K562 (cell line): Measurements from ENCODE around the gene PDE9A. TPM values are rescaled to one million over a fixed set of nuclear protein-coding genes. Genes with fewer than 3 reads are reported as not detected.

Experiments used
- ATAC-seq: fragments of 200-7000 bp; cut with Tn5 transposase; 3 replicates; pipeline ENCODE4 v1.9.1; 2020; ENCODE audit warnings: moderate library complexity
- BruUV-seq: library from RNA; stranded (reverse); fragments of 400-500 nt; replicated peaks from 2 replicates; lab custom pipeline; 2021; lab: Mats Ljungman, UMichigan
- CTCF ChIA-PET: fragments of 300-600 bp; formaldehyde crosslinking; extraction: SDS; loops from one replicate; lab custom pipeline; 2021; ENCODE audit warnings: low intra/inter-chr PET ratio; lab: Yijun Ruan, JAX
- POLR2A ChIA-PET: fragments of 300-600, 350-650 bp; sonication (Branson Sonifier 250); formaldehyde crosslinking; extraction: SDS; loops from one replicate; lab custom pipeline; 2021; ENCODE audit warnings: antibody characterized with exemption, inconsistent platforms; lab: Yijun Ruan, JAX
- DNase-seq, 4 experiments: peaks; one replicate each; pipeline versions ENCODE4 v3.0.0 to v3.0.0-alpha.2; 2011 to 2018; ENCODE audit warnings: low spot score in 3 of 4, mixed read lengths in 3 of 4; ENCODE audit errors: extremely low read depth in 1 of 4
- FAIRE-seq: peaks from 2 replicates; lab custom pipeline; 2011; peaks lifted over from hg19 to GRCh38; lab: Jason Lieb, UNC
- H2AFZ ChIP-seq: 2 replicates; pipeline ENCODE4 v1.6.0; 2011; ENCODE audit warnings: low read depth, low read length, control low read depth, inconsistent platforms
- H3K27ac ChIP-seq: fragments of 200-600 bp; 3 replicates; pipeline ENCODE4 v1.8.0; 2011; ENCODE audit warnings: low read depth, mild to moderate bottlenecking, control low read depth, inconsistent platforms, low read length, moderate library complexity, mixed read lengths; ENCODE audit errors: extremely low read depth
- H3K27me3 ChIP-seq, 2 experiments: fragments of 300-600 bp in 1 of 2; 2 replicates in 1 of 2; 3 replicates in 1 of 2; pipeline versions ENCODE4 v1.6.0 to v1.8.0; 2011; ENCODE audit warnings: inconsistent platforms in 2 of 2, low read length in 2 of 2, mild to moderate bottlenecking in 1 of 2, mixed read lengths in 1 of 2, moderate library complexity in 1 of 2; ENCODE audit not compliant: control insufficient read depth in 2 of 2, insufficient read depth in 2 of 2
- H3K36me3 ChIP-seq: fragments of 300-600 bp; 3 replicates; pipeline ENCODE4 v1.8.0; 2011; ENCODE audit warnings: mild to moderate bottlenecking, low read length, inconsistent platforms; ENCODE audit not compliant: control insufficient read depth, insufficient read depth
- H3K4me1 ChIP-seq, 2 experiments: fragments of 200-600 bp in 1 of 2; replicated peaks in 1 of 2; 2 replicates in 1 of 2; 3 replicates in 1 of 2; pipeline versions ENCODE4 v1.5.1 to v1.8.0; 2011; ENCODE audit warnings: inconsistent platforms in 2 of 2, low read length in 2 of 2, mild to moderate bottlenecking in 1 of 2, mixed read lengths in 1 of 2, moderate library complexity in 1 of 2; ENCODE audit not compliant: control insufficient read depth in 2 of 2, insufficient read depth in 2 of 2
- H3K4me2 ChIP-seq: 2 replicates; pipeline ENCODE4 v1.6.1; 2011; ENCODE audit warnings: low read length, control low read depth, inconsistent platforms, mixed read lengths; ENCODE audit not compliant: insufficient read depth
- H3K4me3 ChIP-seq: fragments of 200-600 bp; sonication (generic), shearing (Covaris generic); 2 replicates; pipeline ENCODE4 v1.5.1; 2016; ENCODE audit warnings: control low read depth, inconsistent platforms
- H3K79me2 ChIP-seq: fragments of 200-600 bp; 3 replicates; pipeline ENCODE4 v1.8.0; 2011; ENCODE audit warnings: low read length, inconsistent platforms; ENCODE audit not compliant: control insufficient read depth, insufficient read depth
- H3K9ac ChIP-seq, 2 experiments: 2 replicates each; pipeline versions ENCODE4 v1.6.0 to v1.6.1; 2011; ENCODE audit warnings: low read depth in 2 of 2, low read length in 2 of 2, control low read depth in 1 of 2, inconsistent platforms in 1 of 2, mild to moderate bottlenecking in 1 of 2, mixed read lengths in 1 of 2; ENCODE audit not compliant: insufficient read depth in 1 of 2
- H3K9me1 ChIP-seq: one replicate; pipeline ENCODE4 v1.6.0; 2011; ENCODE audit warnings: inconsistent platforms, mild to moderate bottlenecking, low read length, moderate library complexity; ENCODE audit not compliant: control insufficient read depth, insufficient read depth
- H3K9me3 ChIP-seq: replicated peaks from 2 replicates; pipeline ENCODE4 v1.5.1; 2011; ENCODE audit warnings: low read depth, low read length, inconsistent platforms; ENCODE audit not compliant: control insufficient read depth, insufficient read depth
- H4K20me1 ChIP-seq: replicated peaks from 2 replicates; pipeline ENCODE4 v1.6.1; 2011; ENCODE audit warnings: low read length, inconsistent platforms, mixed read lengths; ENCODE audit not compliant: control insufficient read depth, insufficient read depth
- BRD4 ChIP-seq: fragments of 200-600 bp; sonication (generic); IDR thresholded peaks from 2 replicates; pipeline ENCODE4 v1.6.1; 2017; ENCODE audit warnings: inconsistent platforms
- CBX5 ChIP-seq: IDR thresholded peaks from 2 replicates; pipeline ENCODE4 v1.6.1; 2014; ENCODE audit warnings: low read depth, borderline replicate concordance
- ETV5 ChIP-seq: sonication (generic); formaldehyde crosslinking; IDR thresholded peaks from 2 replicates; pipeline ENCODE4 v1.4.0; 2020; ENCODE audit warnings: low read depth, mild to moderate bottlenecking, missing genetic modification reagents
- HEY1 ChIP-seq: fragments of 250-450 bp; sonication (Bioruptor Pico); IDR thresholded peaks from 2 replicates; pipeline ENCODE4 v1.5.0; 2020; ENCODE audit warnings: mild to moderate bottlenecking, moderate library complexity, borderline replicate concordance
- HLTF ChIP-seq: fragments of 450-650 bp; IDR thresholded peaks from 2 replicates; pipeline ENCODE4 v1.6.1; 2016
- MCM3 ChIP-seq: fragments of 450-650 bp; IDR thresholded peaks from 2 replicates; pipeline ENCODE4 v1.6.1; 2016
- MLLT1 ChIP-seq, 2 experiments: fragments of 450-650 bp; IDR thresholded peaks; 2 replicates each; pipeline ENCODE4 v1.6.1; 2016
- POLR2H ChIP-seq: IDR thresholded peaks from 2 replicates; pipeline ENCODE4 v1.6.1; 2016; ENCODE audit warnings: missing genetic modification characterization, low read depth, mild to moderate bottlenecking, control low read depth, missing compliant biosample characterization, moderate library complexity
- PRPF4 ChIP-seq: fragments of 200-400 bp; formaldehyde crosslinking; IDR thresholded peaks from one replicate; pipeline ENCODE4 v1.6.1; 2017; ENCODE audit warnings: low read length, low read depth, mild to moderate bottlenecking; ENCODE audit not compliant: insufficient read depth, poor library complexity, severe bottlenecking
- RAD21 ChIP-seq, 2 experiments: fragments of 250-450 bp in 1 of 2; fragments of 450-650 bp in 1 of 2; sonication (Bioruptor Pico) in 1 of 2; formaldehyde crosslinking in 1 of 2; IDR thresholded peaks in 1 of 2; conservative IDR thresholded peaks in 1 of 2; 2 replicates each; pipeline versions ENCODE4 v1.4.0 to v1.8.0; 2020 to 2022; ENCODE audit warnings: mild to moderate bottlenecking in 2 of 2, moderate library complexity in 1 of 2
- SMC3 ChIP-seq: conservative IDR thresholded peaks from 2 replicates; pipeline ENCODE4 v1.6.1; 2011; ENCODE audit warnings: low read depth, low read length, improper control_type of control experiment; ENCODE audit not compliant: insufficient read depth
- SPI1 ChIP-seq: IDR thresholded peaks from 2 replicates; pipeline ENCODE4 v1.6.1; 2011; ENCODE audit warnings: low read depth, low read length, control low read depth, borderline replicate concordance
- ZNF23 ChIP-seq: fragments of 250-450 bp; sonication (Bioruptor Pico); IDR thresholded peaks from 2 replicates; pipeline ENCODE4 v1.4.0; 2020; ENCODE audit warnings: mild to moderate bottlenecking
- WGBS: fragments of 100-300 bp; shearing (Covaris generic); methylation state at CpG from one replicate; pipeline ENCODE4 v1.1.6; 2016; ENCODE audit warnings: low coverage, mixed read lengths; ENCODE audit not compliant: insufficient coverage; ENCODE audit errors: missing lambda C conversion rate; 5-methylcytosine and 5-hydroxymethylcytosine counted together
- in situ Hi-C: fragments of 300-500 bp; cut with MboI; formaldehyde crosslinking; loops from 4 replicates; pipeline ENCODE4 v1.15.0; 2018; ENCODE audit warnings: inconsistent platforms, mixed read lengths
- intact Hi-C: fragments of 100-400 bp; cut with micrococcal nuclease; formaldehyde crosslinking; loops from 2 replicates; pipeline ENCODE4 v1.14.2; 2022
- polyA plus RNA-seq, 8 experiments: library from polyadenylated mRNA; depleted of rRNA in 4 of 8; stranded (reverse) in 5 of 8; unstranded in 3 of 8; fragments of >200 nt; fragmentation: Nextera tagmentation in 2 of 8; fragmentation: Illumina TruSeq in 1 of 8; extraction: Ambion mirVana in 2 of 8; extraction: Trizol in 1 of 8; gene quantifications; 2 replicates each; pipeline versions ENCODE4 v1.2.1 to v1.2.3, GENCODE V29; 2011 to 2014; ENCODE audit warnings: inconsistent platforms in 1 of 8, missing spikeins in 1 of 8
- total RNA-seq, 7 experiments: library from RNA; depleted of rRNA in 6 of 7; stranded (reverse); fragments of >200 nt in 6 of 7; fragmentation: Illumina TruSeq in 2 of 7; extraction: Trizol in 2 of 7; gene quantifications; 2 replicates each; pipeline versions ENCODE4 v1.2.1 to v1.2.3, GENCODE V29; 2011 to 2021; ENCODE audit warnings: low replicate concordance in 1 of 7
- TF ChIP-seq, protein P1 (sequence below): fragments of 450-650 bp; formaldehyde crosslinking; IDR thresholded peaks from 2 replicates; pipeline ENCODE4 v1.4.0; 2022; ENCODE audit warnings: missing genetic modification characterization
- TF ChIP-seq, protein P2 (sequence below): fragments of 450-650 bp; formaldehyde crosslinking; IDR thresholded peaks from 2 replicates; pipeline ENCODE4 v1.4.0; 2022; ENCODE audit warnings: mild to moderate bottlenecking, moderate library complexity
- TF ChIP-seq, protein P3 (sequence below): sonication (generic); formaldehyde crosslinking; IDR thresholded peaks from 2 replicates; pipeline ENCODE4 v1.8.0; 2022; ENCODE audit warnings: missing genetic modification reagents, mild to moderate bottlenecking, moderate library complexity, borderline replicate concordance
- TF ChIP-seq, protein P4 (sequence below): fragments of 250-450 bp; sonication (Bioruptor Pico); IDR thresholded peaks from 2 replicates; pipeline ENCODE4 v1.9.0; 2021; ENCODE audit warnings: mild to moderate bottlenecking

PDE9A gene
- total and polyA plus RNA-seq, 9 of the 15 experiments (the other 6 are each of a cell fraction or from before 2014, with no cell fraction given) = 0.07 to 0.27 TPM; not detected in 7

DNA sequence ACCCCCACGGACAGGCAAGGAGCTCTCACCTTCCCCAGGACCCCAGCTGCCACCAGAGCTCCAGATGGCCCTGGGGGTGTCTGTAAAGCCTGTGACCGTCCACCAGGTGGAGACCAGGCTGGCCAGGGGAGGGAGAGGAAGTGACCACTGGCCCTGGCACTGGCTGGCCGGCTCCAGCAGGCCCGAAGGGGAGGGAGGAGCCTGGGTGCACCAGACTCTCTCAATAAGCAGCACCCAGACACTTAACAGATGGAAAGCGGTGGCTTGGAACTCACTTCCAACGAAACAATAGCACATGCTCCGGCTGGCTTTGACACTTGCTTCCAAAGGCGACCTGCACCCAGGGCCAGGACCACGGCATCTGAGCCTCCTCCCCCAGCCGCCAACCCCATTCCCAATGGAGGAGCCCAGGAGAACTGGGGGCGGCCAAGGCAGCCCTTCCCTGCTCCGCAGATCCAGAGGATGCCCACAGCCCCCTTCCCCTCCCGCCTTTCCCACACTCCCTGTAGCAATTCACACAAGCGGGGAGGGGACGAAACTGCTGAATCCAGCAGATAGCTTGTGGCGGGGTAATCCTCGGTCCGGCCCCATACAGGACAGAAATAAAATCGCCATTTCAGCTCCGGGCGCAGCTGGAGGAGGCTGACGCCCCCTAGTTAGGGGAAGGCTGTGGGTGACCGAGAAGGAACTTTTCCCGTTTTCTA, 742 bp upstream of the PDE9A start:
- ATAC-seq = peak; percentile 87
- ChIA-PET POLR2A (interaction anchor here (1.2 kb wide), 1 partner anchor 35 kb away, joined by 5 read pairs; no protein-coding TSS in a partner anchor), CTCF (interaction anchor here (0.6 kb wide), 1 partner anchor 993 kb away, joined by 3 read pairs; no protein-coding TSS in a partner anchor)
- no peak overlapping the region for H3K27ac ChIP-seq
- no peak overlapping the region for H2AFZ ChIP-seq
- no peaks in the 10 kb centered on the region for H3K79me2 ChIP-seq
- BruUV-seq = no TSS peak
- DNase-seq = peak in 3 of 4 experiments; percentile 55 to 63 (median 60)
- H3K4me2 ChIP-seq = no peak overlapping the region
- H3K9me1 ChIP-seq = no peaks in the 10 kb centered on the region
- no peak overlapping the region for H3K4me3 ChIP-seq
- no peak overlapping the region; a peak in 1 of 4 replicates for H3K9ac ChIP-seq
- FAIRE-seq = peak; percentile 26
- in situ Hi-C loops (no loop called here), intact Hi-C loops (no loop called here)
- WGBS = 16% methylated on average over 23 of the region's 24 CpGs
- H3K4me1 ChIP-seq = peaks cover 0 to 14% of the 10 kb centered on the region in 2 experiments; a peak in 2 of 5 replicates
- H3K9me3 ChIP-seq = no peaks in the 10 kb centered on the region
- H4K20me1 ChIP-seq = peaks cover 41% of the 10 kb centered on the region
- H3K27me3 ChIP-seq = peaks cover 68 to 80% of the 10 kb centered on the region in 2 experiments
- no peaks in the 10 kb centered on the region for H3K36me3 ChIP-seq
- no peak for TF ChIP-seq POLR2H
- TF ChIP-seq MLLT1 (IDR thresholded peaks at IDR 0.05) = no peak
- TF ChIP-seq, protein P1, sequence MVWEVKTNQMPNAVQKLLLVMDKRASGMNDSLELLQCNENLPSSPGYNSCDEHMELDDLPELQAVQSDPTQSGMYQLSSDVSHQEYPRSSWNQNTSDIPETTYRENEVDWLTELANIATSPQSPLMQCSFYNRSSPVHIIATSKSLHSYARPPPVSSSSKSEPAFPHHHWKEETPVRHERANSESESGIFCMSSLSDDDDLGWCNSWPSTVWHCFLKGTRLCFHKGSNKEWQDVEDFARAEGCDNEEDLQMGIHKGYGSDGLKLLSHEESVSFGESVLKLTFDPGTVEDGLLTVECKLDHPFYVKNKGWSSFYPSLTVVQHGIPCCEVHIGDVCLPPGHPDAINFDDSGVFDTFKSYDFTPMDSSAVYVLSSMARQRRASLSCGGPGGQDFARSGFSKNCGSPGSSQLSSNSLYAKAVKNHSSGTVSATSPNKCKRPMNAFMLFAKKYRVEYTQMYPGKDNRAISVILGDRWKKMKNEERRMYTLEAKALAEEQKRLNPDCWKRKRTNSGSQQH (CRISPR knock-in tag) = no peak
- no peak for TF ChIP-seq ZNF23
- TF ChIP-seq BRD4 = no peak
- 0 out of 2 replicates have a peak, but pooled peaks have one; percentile 27 for TF ChIP-seq ETV5
- peak in 1 of 2 experiments; percentile 46; a peak in 2 of 4 replicates for TF ChIP-seq RAD21 (CRISPR knock-in tag; conservative IDR thresholded peaks at IDR 0.05 in 1 of 2, IDR thresholded peaks at IDR 0.05 in 1 of 2)
- no peak for TF ChIP-seq HEY1 (CRISPR knock-in tag)
- TF ChIP-seq, protein P2, sequence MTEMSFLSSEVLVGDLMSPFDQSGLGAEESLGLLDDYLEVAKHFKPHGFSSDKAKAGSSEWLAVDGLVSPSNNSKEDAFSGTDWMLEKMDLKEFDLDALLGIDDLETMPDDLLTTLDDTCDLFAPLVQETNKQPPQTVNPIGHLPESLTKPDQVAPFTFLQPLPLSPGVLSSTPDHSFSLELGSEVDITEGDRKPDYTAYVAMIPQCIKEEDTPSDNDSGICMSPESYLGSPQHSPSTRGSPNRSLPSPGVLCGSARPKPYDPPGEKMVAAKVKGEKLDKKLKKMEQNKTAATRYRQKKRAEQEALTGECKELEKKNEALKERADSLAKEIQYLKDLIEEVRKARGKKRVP (CRISPR knock-in tag) = no peak
- TF ChIP-seq HLTF = no peak
- no peak for TF ChIP-seq CBX5
- TF ChIP-seq, protein P3, sequence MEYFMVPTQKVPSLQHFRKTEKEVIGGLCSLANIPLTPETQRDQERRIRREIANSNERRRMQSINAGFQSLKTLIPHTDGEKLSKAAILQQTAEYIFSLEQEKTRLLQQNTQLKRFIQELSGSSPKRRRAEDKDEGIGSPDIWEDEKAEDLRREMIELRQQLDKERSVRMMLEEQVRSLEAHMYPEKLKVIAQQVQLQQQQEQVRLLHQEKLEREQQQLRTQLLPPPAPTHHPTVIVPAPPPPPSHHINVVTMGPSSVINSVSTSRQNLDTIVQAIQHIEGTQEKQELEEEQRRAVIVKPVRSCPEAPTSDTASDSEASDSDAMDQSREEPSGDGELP = peak; percentile 19; the same call in 1 of the 2 replicates
- TF ChIP-seq PRPF4 = no peak
- TF ChIP-seq SMC3 = 0 out of 2 replicates have a peak, but pooled peaks have one; percentile 21
- peak; percentile 78 for TF ChIP-seq SPI1
- TF ChIP-seq, protein P4, sequence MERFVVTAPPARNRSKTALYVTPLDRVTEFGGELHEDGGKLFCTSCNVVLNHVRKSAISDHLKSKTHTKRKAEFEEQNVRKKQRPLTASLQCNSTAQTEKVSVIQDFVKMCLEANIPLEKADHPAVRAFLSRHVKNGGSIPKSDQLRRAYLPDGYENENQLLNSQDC (CRISPR knock-in tag) = no peak
- TF ChIP-seq MCM3 = no peak
